OCI-LY1 (cell line): Measurements from ENCODE around the gene HTR4.

Experiments
- H2AFZ ChIP-seq: fragments of 200-600 bp; sonication (generic), shearing (Covaris generic); 2 replicates; pipeline ENCODE4 v1.6.0; 2014; ENCODE audit warnings: antibody characterized with exemption, mild to moderate bottlenecking, low read length
- H3F3A ChIP-seq: fragments of 200-600 bp; sonication (generic), shearing (Covaris generic); 2 replicates; pipeline ENCODE4 v1.6.0; 2014; ENCODE audit warnings: mild to moderate bottlenecking, antibody characterized with exemption, low read length, moderate library complexity; ENCODE audit not compliant: insufficient read depth
- H3K27ac ChIP-seq: fragments of 200-600 bp; sonication (generic); 2 replicates; pipeline ENCODE4 v1.5.1; 2014; ENCODE audit warnings: low read length, mixed run types, mild to moderate bottlenecking, low read depth; ENCODE audit not compliant: poor library complexity, severe bottlenecking
- H3K27me3 ChIP-seq: fragments of 200-600 bp; sonication (generic); 2 replicates; pipeline ENCODE4 v1.6.0; 2014; ENCODE audit warnings: antibody characterized with exemption, mild to moderate bottlenecking, low read length, moderate library complexity; ENCODE audit not compliant: insufficient read depth
- H3K36me3 ChIP-seq: fragments of 200-600 bp; sonication (generic); 2 replicates; pipeline ENCODE4 v1.6.1; 2014; ENCODE audit warnings: mild to moderate bottlenecking, antibody characterized with exemption, low read length, moderate library complexity, mixed read lengths; ENCODE audit not compliant: insufficient read depth
- H3K4me1 ChIP-seq: fragments of 200-600 bp; sonication (generic); 2 replicates; pipeline ENCODE4 v1.5.1; 2014; ENCODE audit warnings: mild to moderate bottlenecking, low read length, moderate library complexity; ENCODE audit not compliant: insufficient read depth, severe bottlenecking
- H3K4me2 ChIP-seq: fragments of 200-600 bp; sonication (generic), shearing (Covaris generic); 2 replicates; pipeline ENCODE4 v1.6.1; 2014; ENCODE audit warnings: low read length
- H3K4me3 ChIP-seq: fragments of 200-600 bp; sonication (generic); 2 replicates; pipeline ENCODE4 v1.5.1; 2014; ENCODE audit warnings: low read length, low read depth, mild to moderate bottlenecking, mixed read lengths; ENCODE audit not compliant: poor library complexity, severe bottlenecking
- H3K79me2 ChIP-seq: fragments of 200-600 bp; shearing (Covaris generic); 2 replicates; pipeline ENCODE4 v1.6.1; 2016; ENCODE audit warnings: mixed run types, low read length, mixed read lengths; ENCODE audit not compliant: insufficient read depth
- H3K9ac ChIP-seq: fragments of 200-600 bp; sonication (generic), shearing (Covaris generic); 2 replicates; pipeline ENCODE4 v1.6.1; 2014; ENCODE audit warnings: mild to moderate bottlenecking, low read length, mixed read lengths
- H3K9me2 ChIP-seq: fragments of 200-600 bp; sonication (generic), shearing (Covaris generic); 2 replicates; pipeline ENCODE4 v1.6.1; 2014; ENCODE audit warnings: low read depth, mild to moderate bottlenecking, low read length, mixed read lengths
- H3K9me3 ChIP-seq: fragments of 200-600 bp; shearing (Covaris generic); 2 replicates; pipeline ENCODE4 v1.6.1; 2014; ENCODE audit warnings: low read length, mixed read lengths
- H4K20me1 ChIP-seq: fragments of 200-600 bp; sonication (generic), shearing (Covaris generic); 2 replicates; pipeline ENCODE4 v1.6.0; 2016; ENCODE audit warnings: mild to moderate bottlenecking, low read length; ENCODE audit not compliant: insufficient read depth
- EZH2 ChIP-seq: fragments of 200-600 bp; sonication (generic), shearing (Covaris generic); IDR thresholded peaks from 2 replicates; pipeline ENCODE4 v1.8.0; 2017; ENCODE audit warnings: borderline replicate concordance, mixed run types, mild to moderate bottlenecking, antibody characterized with exemption, low read length, moderate library complexity, mixed read lengths
- TF ChIP-seq, protein P1 (sequence below): fragments of 200-600 bp; sonication (generic), shearing (Covaris generic); IDR thresholded peaks from 2 replicates; pipeline ENCODE4 v1.5.1; 2017; ENCODE audit warnings: mild to moderate bottlenecking, antibody characterized with exemption, low read length, moderate library complexity, mixed read lengths

Gene HTR4

DNA sequence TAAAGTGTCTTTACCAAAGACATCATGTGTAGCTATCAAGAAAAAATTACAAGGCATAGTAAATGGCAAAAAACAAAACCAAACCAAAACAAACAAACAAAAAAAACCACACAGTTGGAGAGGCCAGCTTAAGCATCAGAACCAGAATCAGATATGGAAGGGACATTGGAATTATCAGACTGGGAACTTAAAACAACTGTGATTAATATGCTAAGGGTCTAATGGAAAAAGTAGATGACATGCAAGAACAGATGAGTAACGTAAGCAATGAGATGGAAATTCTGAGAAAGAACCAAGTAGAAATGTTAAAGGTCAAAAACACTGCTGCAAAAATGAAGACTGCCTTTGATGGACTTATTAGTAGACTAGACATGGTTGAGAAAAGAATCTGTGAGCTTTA is 194.7 kb downstream of the HTR4 start:
- Histone ChIP-seq H3K79me2 (no peaks in the 10 kb centered on the region), H3K9me3 (no peaks in the 10 kb centered on the region), H3K4me2 (no peak overlapping the region), H3K4me3 (no peak overlapping the region), H3K27ac (no peak overlapping the region), H4K20me1 (no peaks in the 10 kb centered on the region; the same call in 1 of the 2 replicates), H2AFZ (no peak overlapping the region), H3K9ac (no peak overlapping the region), H3K9me2 (no peaks in the 10 kb centered on the region), H3K4me1 (no peaks in the 10 kb centered on the region), H3K36me3 (no peaks in the 10 kb centered on the region), H3F3A (no peaks in the 10 kb centered on the region), H3K27me3 (no peaks in the 10 kb centered on the region)
- no peak for TF ChIP-seq EZH2
- TF ChIP-seq, protein P1, sequence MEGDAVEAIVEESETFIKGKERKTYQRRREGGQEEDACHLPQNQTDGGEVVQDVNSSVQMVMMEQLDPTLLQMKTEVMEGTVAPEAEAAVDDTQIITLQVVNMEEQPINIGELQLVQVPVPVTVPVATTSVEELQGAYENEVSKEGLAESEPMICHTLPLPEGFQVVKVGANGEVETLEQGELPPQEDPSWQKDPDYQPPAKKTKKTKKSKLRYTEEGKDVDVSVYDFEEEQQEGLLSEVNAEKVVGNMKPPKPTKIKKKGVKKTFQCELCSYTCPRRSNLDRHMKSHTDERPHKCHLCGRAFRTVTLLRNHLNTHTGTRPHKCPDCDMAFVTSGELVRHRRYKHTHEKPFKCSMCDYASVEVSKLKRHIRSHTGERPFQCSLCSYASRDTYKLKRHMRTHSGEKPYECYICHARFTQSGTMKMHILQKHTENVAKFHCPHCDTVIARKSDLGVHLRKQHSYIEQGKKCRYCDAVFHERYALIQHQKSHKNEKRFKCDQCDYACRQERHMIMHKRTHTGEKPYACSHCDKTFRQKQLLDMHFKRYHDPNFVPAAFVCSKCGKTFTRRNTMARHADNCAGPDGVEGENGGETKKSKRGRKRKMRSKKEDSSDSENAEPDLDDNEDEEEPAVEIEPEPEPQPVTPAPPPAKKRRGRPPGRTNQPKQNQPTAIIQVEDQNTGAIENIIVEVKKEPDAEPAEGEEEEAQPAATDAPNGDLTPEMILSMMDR, result no peak

DNA sequence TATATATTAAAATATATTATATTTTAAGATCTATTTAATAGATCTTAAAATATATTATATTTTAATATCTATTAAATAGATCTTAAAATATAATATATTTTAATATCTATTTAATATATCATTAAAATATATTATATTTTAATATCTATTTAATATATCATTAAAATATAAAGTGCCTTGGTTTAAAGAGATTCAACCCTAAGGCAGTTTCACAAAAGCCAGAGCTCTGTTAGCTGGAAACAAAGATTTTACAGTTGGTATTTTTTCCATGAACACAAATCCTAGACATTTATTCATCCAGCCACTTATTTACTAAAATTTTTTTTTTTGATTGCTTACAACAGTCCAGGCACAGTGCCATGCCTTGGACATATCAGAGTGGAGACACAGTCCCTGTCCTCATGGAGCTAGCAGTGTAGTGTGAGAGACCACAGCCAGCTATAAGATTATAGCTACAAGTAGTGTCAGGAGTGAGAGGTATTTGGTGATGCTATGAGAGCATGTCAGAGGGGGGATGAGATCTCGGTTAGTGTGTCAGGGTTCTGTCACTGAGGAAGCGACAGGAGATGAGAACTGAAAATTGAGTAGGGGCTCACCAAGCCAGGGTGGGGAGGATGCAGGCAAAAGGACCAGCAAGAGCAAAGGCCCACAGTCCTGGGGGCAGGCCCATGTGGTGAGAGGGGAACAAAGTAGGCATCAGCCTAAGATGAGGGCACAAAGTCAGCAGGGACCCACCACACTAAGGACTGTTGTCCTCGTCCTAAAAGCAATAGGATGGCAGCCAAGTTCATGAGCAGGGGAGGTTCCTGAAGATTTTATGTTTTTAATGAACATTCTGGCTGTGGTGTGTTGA is 196.1 kb downstream of the HTR4 start:
- Histone ChIP-seq H3K9ac (no peak overlapping the region), H3K9me2 (no peaks in the 10 kb centered on the region), H3K79me2 (no peaks in the 10 kb centered on the region), H3K27ac (no peak overlapping the region), H3F3A (no peaks in the 10 kb centered on the region), H3K9me3 (no peaks in the 10 kb centered on the region), H2AFZ (no peak overlapping the region), H4K20me1 (no peaks in the 10 kb centered on the region), H3K27me3 (no peaks in the 10 kb centered on the region), H3K4me3 (no peak overlapping the region), H3K36me3 (no peaks in the 10 kb centered on the region), H3K4me2 (no peak overlapping the region), H3K4me1 (no peaks in the 10 kb centered on the region)
- TF ChIP-seq EZH2, result no peak

DNA sequence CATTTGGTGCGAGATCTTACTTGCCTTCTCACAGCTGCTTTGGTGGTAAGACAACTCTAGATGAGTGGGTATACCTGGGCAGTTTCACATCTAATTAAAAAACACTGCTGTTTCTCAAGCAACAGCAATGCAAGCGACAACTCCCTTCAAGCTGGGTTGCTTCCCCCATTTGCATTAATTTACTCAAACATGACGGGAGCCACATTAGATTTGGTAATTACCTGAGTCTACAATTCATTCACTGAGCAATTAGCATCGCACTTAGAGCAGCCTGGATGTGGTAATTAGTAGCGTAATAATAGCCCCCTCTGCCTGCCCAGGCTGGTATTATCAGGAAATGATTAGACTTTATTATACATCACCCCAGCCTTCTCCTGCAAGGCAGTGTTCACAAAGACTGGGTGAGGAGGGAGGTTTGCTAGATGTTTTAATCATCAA is 197.1 kb downstream of the HTR4 start:
- no peak overlapping the region for H3K4me3 ChIP-seq
- no peaks in the 10 kb centered on the region for H4K20me1 ChIP-seq
- H3F3A ChIP-seq, result no peaks in the 10 kb centered on the region
- no peak overlapping the region for H3K27ac ChIP-seq
- TF ChIP-seq, protein P1, result peak; percentile 65
- TF ChIP-seq EZH2, result no peak
- no peaks in the 10 kb centered on the region for H3K27me3 ChIP-seq
- H2AFZ ChIP-seq, result no peak overlapping the region
- H3K36me3 ChIP-seq, result no peaks in the 10 kb centered on the region
- H3K9me2 ChIP-seq, result no peaks in the 10 kb centered on the region
- no peak overlapping the region for H3K4me2 ChIP-seq
- no peaks in the 10 kb centered on the region for H3K4me1 ChIP-seq
- no peaks in the 10 kb centered on the region for H3K79me2 ChIP-seq
- no peaks in the 10 kb centered on the region for H3K9me3 ChIP-seq
- H3K9ac ChIP-seq, result no peak overlapping the region
